HepG2 (cell line): ENCODE results near the gene UNC79. TPM values are rescaled to one million over a fixed set of nuclear protein-coding genes. Genes with fewer than 3 reads are reported as not detected.
A peak's percentile ranks its signal among the peaks of the same experiment; 100 is the strongest.

Experiments
- ATAC-seq: fragments of 200-7000 bp; cut with Tn5 transposase; 3 replicates; pipeline ENCODE4 v1.9.1; 2020; ENCODE audit warnings: mild to moderate bottlenecking, moderate library complexity
- BruUV-seq: library from RNA; stranded (reverse); fragments of 400-500 nt; replicated peaks from 2 replicates; lab custom pipeline; 2021; lab: Mats Ljungman, UMichigan
- CTCF ChIA-PET: fragments of 300-600 bp; formaldehyde crosslinking; extraction: SDS; loops from one replicate; lab custom pipeline; 2021; ENCODE audit warnings: low total read pairs, inconsistent platforms, low intra/inter-chr PET ratio; lab: Yijun Ruan, JAX
- POLR2A ChIA-PET: fragments of 350-600 bp; sonication (Branson Sonifier 250); formaldehyde crosslinking; loops from one replicate; lab custom pipeline; 2020; ENCODE audit warnings: antibody characterized with exemption, inconsistent platforms; lab: Yijun Ruan, JAX
- DNase-seq: peaks from one replicate; pipeline ENCODE4 v3.0.0-alpha.2; 2015; ENCODE audit warnings: low spot score
- FAIRE-seq: peaks from 3 replicates; lab custom pipeline; 2011; peaks lifted over from hg19 to GRCh38; lab: Jason Lieb, UNC
- H2AFZ ChIP-seq: one replicate; pipeline ENCODE4 v1.6.1; 2011; ENCODE audit warnings: low read length, inconsistent platforms
- H3K27ac ChIP-seq: fragments of 300-600 bp; 3 replicates; pipeline ENCODE4 v1.8.0; 2011; ENCODE audit warnings: mixed run types, mild to moderate bottlenecking, mixed read lengths, low read length, inconsistent platforms; ENCODE audit not compliant: insufficient read depth; ENCODE audit errors: extremely low read length
- H3K27me3 ChIP-seq, 2 experiments: fragments of 200-600 bp in 1 of 2; 2 replicates in 1 of 2; 3 replicates in 1 of 2; pipeline versions ENCODE4 v1.6.0 to v1.8.0; 2011; ENCODE audit warnings: low read length in 2 of 2, mild to moderate bottlenecking in 2 of 2, moderate library complexity in 2 of 2, inconsistent platforms in 1 of 2; ENCODE audit not compliant: insufficient read depth in 2 of 2, control insufficient read depth in 1 of 2
- H3K36me3 ChIP-seq, 2 experiments: fragments of 200-600 bp in 1 of 2; replicated peaks in 1 of 2; 2 replicates in 1 of 2; 3 replicates in 1 of 2; pipeline versions ENCODE4 v1.5.1 to v1.8.0; 2011; ENCODE audit warnings: low read length in 2 of 2, inconsistent platforms in 1 of 2; ENCODE audit not compliant: insufficient read depth in 2 of 2, control insufficient read depth in 1 of 2
- H3K4me1 ChIP-seq: 2 replicates; pipeline ENCODE4 v1.5.1; 2012; ENCODE audit warnings: low read length, inconsistent platforms; ENCODE audit not compliant: insufficient read depth
- H3K4me2 ChIP-seq: 2 replicates; pipeline ENCODE4 v1.6.0; 2011; ENCODE audit warnings: low read depth, low read length, inconsistent platforms
- H3K4me3 ChIP-seq, 3 experiments: fragments of 200-600 bp in 1 of 3; sonication (generic), shearing (Covaris generic) in 1 of 3; replicated peaks in 1 of 3; 2 replicates each; pipeline ENCODE4 v1.5.1; 2011 to 2016; ENCODE audit warnings: low read length in 3 of 3, inconsistent platforms in 2 of 3, low read depth in 2 of 3, mild to moderate bottlenecking in 2 of 3, control low read depth in 1 of 3, mixed read lengths in 1 of 3; ENCODE audit not compliant: insufficient read depth in 1 of 3
- H3K79me2 ChIP-seq: one replicate; pipeline ENCODE4 v1.6.1; 2011; ENCODE audit warnings: low read length, inconsistent platforms; ENCODE audit not compliant: insufficient read depth
- H3K9ac ChIP-seq: 2 replicates; pipeline ENCODE4 v1.6.0; 2011; ENCODE audit warnings: mild to moderate bottlenecking, low read depth, low read length, inconsistent platforms; ENCODE audit not compliant: insufficient read depth
- H3K9me3 ChIP-seq: 2 replicates; pipeline ENCODE4 v1.5.1; 2012; ENCODE audit warnings: mild to moderate bottlenecking, low read length
- H4K20me1 ChIP-seq: 2 replicates; pipeline ENCODE4 v1.6.0; 2011; ENCODE audit warnings: inconsistent platforms, mild to moderate bottlenecking, low read length, moderate library complexity; ENCODE audit not compliant: insufficient read depth
- HES4 ChIP-seq: sonication (generic); formaldehyde crosslinking; IDR thresholded peaks from 2 replicates; pipeline ENCODE4 v1.9.0; 2021; ENCODE audit warnings: mild to moderate bottlenecking, missing genetic modification reagents, borderline replicate concordance
- ISX ChIP-seq: sonication (generic); formaldehyde crosslinking; conservative IDR thresholded peaks from 2 replicates; pipeline ENCODE4 v1.5.0; 2020; ENCODE audit warnings: missing genetic modification reagents
- KDM1A ChIP-seq: IDR thresholded peaks from 2 replicates; pipeline ENCODE4 v1.6.1; 2016; ENCODE audit warnings: missing compliant biosample characterization
- MXD1 ChIP-seq: sonication (generic); formaldehyde crosslinking; IDR thresholded peaks from 2 replicates; pipeline ENCODE4 v1.4.0; 2020; ENCODE audit warnings: mild to moderate bottlenecking, missing genetic modification reagents
- RAD51 ChIP-seq: fragments of 450-650 bp; IDR thresholded peaks from 2 replicates; pipeline ENCODE4 v1.6.1; 2016; ENCODE audit warnings: borderline replicate concordance
- USF2 ChIP-seq, 2 experiments: sonication (generic) in 1 of 2; formaldehyde crosslinking in 1 of 2; IDR thresholded peaks; 2 replicates each; pipeline versions ENCODE4 v1.5.1 to v1.6.1; 2011 to 2020; ENCODE audit warnings: borderline replicate concordance in 1 of 2, low read depth in 1 of 2, low read length in 1 of 2, mild to moderate bottlenecking in 1 of 2, missing genetic modification reagents in 1 of 2, moderate library complexity in 1 of 2
- XRCC5 ChIP-seq: fragments of 200-400 bp; formaldehyde crosslinking; optimal IDR thresholded peaks from 2 replicates; pipeline ENCODE3; 2017; ENCODE audit warnings: mild to moderate bottlenecking, low read length
- ZNF225 ChIP-seq: sonication (generic); formaldehyde crosslinking; IDR thresholded peaks from 2 replicates; pipeline ENCODE4 v1.4.0; 2020; ENCODE audit warnings: mild to moderate bottlenecking, missing genetic modification reagents
- ZNF33A ChIP-seq: sonication (generic); formaldehyde crosslinking; IDR thresholded peaks from 2 replicates; pipeline ENCODE4 v1.5.1; 2020; ENCODE audit warnings: missing genetic modification reagents, mild to moderate bottlenecking, moderate library complexity, borderline replicate concordance
- ZNF468 ChIP-seq: sonication (generic); formaldehyde crosslinking; IDR thresholded peaks from 2 replicates; pipeline ENCODE4 v1.8.0; 2022; ENCODE audit warnings: mild to moderate bottlenecking, moderate library complexity, missing genetic modification reagents
- ZNF616 ChIP-seq: sonication (generic); formaldehyde crosslinking; IDR thresholded peaks from 2 replicates; pipeline ENCODE4 v1.5.0; 2020; ENCODE audit warnings: low read depth, mild to moderate bottlenecking, missing genetic modification reagents
- ZNF773 ChIP-seq: sonication (generic); formaldehyde crosslinking; IDR thresholded peaks from 2 replicates; pipeline ENCODE4 v1.4.0; 2020; ENCODE audit warnings: missing genetic modification reagents, borderline replicate concordance
- WGBS: methylation state at CpG from one replicate; pipeline ENCODE4 v1.1.6; 2017; ENCODE audit warnings: low lambda C conversion rate; 5-methylcytosine and 5-hydroxymethylcytosine counted together
- in situ Hi-C: cut with HindIII; loops from 2 replicates; pipeline ENCODE4 v1.10.0; 2017; ENCODE audit warnings: low pct_unique_long_range_greater_than_20kb; ENCODE audit not compliant: extremely low pct_ligation_motif_present
- intact Hi-C: fragments of 100-400 bp; cut with micrococcal nuclease; formaldehyde crosslinking; loops from one replicate; pipeline ENCODE4 v1.10.0; 2022; ENCODE audit not compliant: unreplicated experiment
- polyA plus RNA-seq, 8 experiments: library from polyadenylated mRNA; depleted of rRNA in 3 of 8; stranded (reverse) in 7 of 8; unstranded in 1 of 8; fragments of >200 nt; fragmentation: Illumina TruSeq in 4 of 8; extraction: Trizol in 4 of 8; gene quantifications; 2 replicates each; pipeline versions ENCODE4 v1.2.1 to v1.2.3, GENCODE V29; 2011 to 2016; ENCODE audit warnings: low read depth in 4 of 8, missing spikeins in 1 of 8, mixed read lengths in 1 of 8; ENCODE audit not compliant: insufficient read depth in 1 of 8
- total RNA-seq, 5 experiments: library from RNA; depleted of rRNA; stranded (reverse); fragments of >200 nt; fragmentation: Illumina TruSeq; extraction: Trizol; gene quantifications; 2 replicates each; pipeline ENCODE4 v1.2.3, GENCODE V29; 2016; ENCODE audit warnings: low read depth in 1 of 5
- TF ChIP-seq, protein P1 (sequence below): IDR thresholded peaks from 2 replicates; pipeline ENCODE4 v1.6.1; 2016; ENCODE audit warnings: low read depth, control low read depth

UNC79 gene
- total and polyA plus RNA-seq, 2 of the 13 experiments (the other 11 are each of a cell fraction or from before 2014, with no cell fraction given) = under 0.01 TPM; not detected in 1

- ATAC-seq (no peak), FAIRE-seq (no peak), DNase-seq (no peak)
- H4K20me1 ChIP-seq = no peaks in the 10 kb centered on the region
- no peak overlapping the region for H3K4me2 ChIP-seq
- intact Hi-C loops = no loop called here
- peaks cover 0 to 9% of the 10 kb centered on the region in 2 experiments; a peak in 3 of 5 replicates for H3K27me3 ChIP-seq
- H3K4me1 ChIP-seq = peaks cover 17% of the 10 kb centered on the region
- H2AFZ ChIP-seq = no peak overlapping the region
- H3K4me3 ChIP-seq = no peak overlapping the region
- no TSS peak for BruUV-seq
- H3K79me2 ChIP-seq = no peaks in the 10 kb centered on the region
- in situ Hi-C loops = no loop called here
- no peaks in the 10 kb centered on the region for H3K36me3 ChIP-seq
- CTCF ChIA-PET = no interaction called here
- WGBS = 37% methylated on average over 6 of the region's 6 CpGs
- H3K27ac ChIP-seq = no peak overlapping the region
- no peak overlapping the region for H3K9ac ChIP-seq
- POLR2A ChIA-PET = no interaction called here
- no peak for TF ChIP-seq XRCC5
- TF ChIP-seq ZNF773 = no peak
- TF ChIP-seq ZNF225 (CRISPR knock-in tag) = no peak
- TF ChIP-seq ISX = no peak
- TF ChIP-seq ZNF33A (CRISPR knock-in tag) = no peak
- no peak for TF ChIP-seq ZNF616 (CRISPR knock-in tag)
- TF ChIP-seq, protein P1, sequence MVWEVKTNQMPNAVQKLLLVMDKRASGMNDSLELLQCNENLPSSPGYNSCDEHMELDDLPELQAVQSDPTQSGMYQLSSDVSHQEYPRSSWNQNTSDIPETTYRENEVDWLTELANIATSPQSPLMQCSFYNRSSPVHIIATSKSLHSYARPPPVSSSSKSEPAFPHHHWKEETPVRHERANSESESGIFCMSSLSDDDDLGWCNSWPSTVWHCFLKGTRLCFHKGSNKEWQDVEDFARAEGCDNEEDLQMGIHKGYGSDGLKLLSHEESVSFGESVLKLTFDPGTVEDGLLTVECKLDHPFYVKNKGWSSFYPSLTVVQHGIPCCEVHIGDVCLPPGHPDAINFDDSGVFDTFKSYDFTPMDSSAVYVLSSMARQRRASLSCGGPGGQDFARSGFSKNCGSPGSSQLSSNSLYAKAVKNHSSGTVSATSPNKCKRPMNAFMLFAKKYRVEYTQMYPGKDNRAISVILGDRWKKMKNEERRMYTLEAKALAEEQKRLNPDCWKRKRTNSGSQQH (CRISPR knock-in tag) = no peak
- peak; percentile 58 for TF ChIP-seq USF2 (IDR thresholded peaks at IDR 0.05; ENCODE audit: low read depth, low read length)
- TF ChIP-seq USF2 (CRISPR knock-in tag; IDR thresholded peaks at IDR 0.05; ENCODE audit: borderline replicate concordance) = no peak; the same call in 1 of the 2 replicates
- no peak for TF ChIP-seq MXD1
- no peak for TF ChIP-seq HES4 (CRISPR knock-in tag)
- no peak for TF ChIP-seq ZNF468
- no peak for TF ChIP-seq KDM1A (CRISPR knock-in tag)
- peak; percentile 59 for TF ChIP-seq RAD51
- H3K9me3 ChIP-seq = no peaks in the 10 kb centered on the region
These were observed 272.2 kb downstream of the UNC79 start for GRCh38 chr14:93702946-93703345.
